Chondrocyte (in vitro differentiated cells): Measurements from ENCODE around the gene CLCN2. TPM values are rescaled to one million over a fixed set of nuclear protein-coding genes. Genes with fewer than 3 reads are reported as not detected.

ENCODE experiments used
- DNase-seq: peaks from one replicate; pipeline ENCODE4 v3.0.0; 2021; ENCODE audit warnings: mixed read lengths, low spot score
- H3K27ac Mint-ChIP-seq: one replicate; pipeline ENCODE4 v1.8.0; 2021; ENCODE audit warnings: mild to moderate bottlenecking, moderate library complexity, mixed read lengths; ENCODE audit not compliant: unreplicated experiment
- H3K27me3 Mint-ChIP-seq: 2 replicates; pipeline ENCODE4 v1.8.0; 2021; ENCODE audit warnings: low read depth, mixed read lengths
- H3K36me3 Mint-ChIP-seq: 2 replicates; pipeline ENCODE4 v1.8.0; 2021; ENCODE audit warnings: low read depth, mixed read lengths
- H3K4me1 Mint-ChIP-seq: 2 replicates; pipeline ENCODE4 v1.8.0; 2021; ENCODE audit warnings: low read depth, mild to moderate bottlenecking, mixed read lengths
- H3K4me3 Mint-ChIP-seq: one replicate; pipeline ENCODE4 v1.8.0; 2021; ENCODE audit warnings: mild to moderate bottlenecking, moderate library complexity, mixed read lengths; ENCODE audit not compliant: unreplicated experiment
- H3K9me3 Mint-ChIP-seq: 2 replicates; pipeline ENCODE4 v1.8.0; 2021; ENCODE audit warnings: low read depth, mixed read lengths
- total RNA-seq: library from RNA; stranded (reverse); gene quantifications from 3 replicates; pipeline ENCODE4 v1.2.1, GENCODE V29; 2021
- TF ChIP-seq, protein P1 (sequence below): fragments of 200-600 bp; sonication (generic); IDR thresholded peaks from 2 replicates; pipeline ENCODE4 v1.5.0; 2021; ENCODE audit warnings: antibody characterized with exemption, mild to moderate bottlenecking, moderate library complexity

The CLCN2 gene
- total RNA-seq, 1 donor from 2014 or later, result 3.1 TPM

DNA sequence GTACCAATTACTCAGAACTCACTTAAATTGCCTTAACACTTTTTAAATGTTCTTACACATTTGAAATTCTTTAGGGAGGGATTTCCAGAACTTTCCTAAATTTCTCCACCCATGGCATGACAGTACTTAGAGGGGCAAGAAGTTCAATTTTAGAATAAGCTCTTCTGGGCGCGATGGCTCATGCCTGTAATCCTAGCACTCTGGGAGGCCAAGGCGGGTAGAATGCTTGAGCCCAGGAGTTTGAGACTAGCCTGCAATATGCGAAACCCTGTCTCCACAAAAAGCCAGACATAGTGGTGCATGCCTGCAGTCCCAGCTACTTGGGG, 13.4 kb downstream of the CLCN2 start:
- no peak for DNase-seq
- Mint-ChIP-seq H3K4me1 (peaks cover 22% of the 10 kb centered on the region), H3K4me3 (no peak overlapping the region), H3K27me3 (no peaks in the 10 kb centered on the region), H3K36me3 (peaks cover 11% of the 10 kb centered on the region), H3K27ac (no peak overlapping the region), H3K9me3 (no peaks in the 10 kb centered on the region)
- TF ChIP-seq, protein P1, sequence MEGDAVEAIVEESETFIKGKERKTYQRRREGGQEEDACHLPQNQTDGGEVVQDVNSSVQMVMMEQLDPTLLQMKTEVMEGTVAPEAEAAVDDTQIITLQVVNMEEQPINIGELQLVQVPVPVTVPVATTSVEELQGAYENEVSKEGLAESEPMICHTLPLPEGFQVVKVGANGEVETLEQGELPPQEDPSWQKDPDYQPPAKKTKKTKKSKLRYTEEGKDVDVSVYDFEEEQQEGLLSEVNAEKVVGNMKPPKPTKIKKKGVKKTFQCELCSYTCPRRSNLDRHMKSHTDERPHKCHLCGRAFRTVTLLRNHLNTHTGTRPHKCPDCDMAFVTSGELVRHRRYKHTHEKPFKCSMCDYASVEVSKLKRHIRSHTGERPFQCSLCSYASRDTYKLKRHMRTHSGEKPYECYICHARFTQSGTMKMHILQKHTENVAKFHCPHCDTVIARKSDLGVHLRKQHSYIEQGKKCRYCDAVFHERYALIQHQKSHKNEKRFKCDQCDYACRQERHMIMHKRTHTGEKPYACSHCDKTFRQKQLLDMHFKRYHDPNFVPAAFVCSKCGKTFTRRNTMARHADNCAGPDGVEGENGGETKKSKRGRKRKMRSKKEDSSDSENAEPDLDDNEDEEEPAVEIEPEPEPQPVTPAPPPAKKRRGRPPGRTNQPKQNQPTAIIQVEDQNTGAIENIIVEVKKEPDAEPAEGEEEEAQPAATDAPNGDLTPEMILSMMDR, result no peak

DNA sequence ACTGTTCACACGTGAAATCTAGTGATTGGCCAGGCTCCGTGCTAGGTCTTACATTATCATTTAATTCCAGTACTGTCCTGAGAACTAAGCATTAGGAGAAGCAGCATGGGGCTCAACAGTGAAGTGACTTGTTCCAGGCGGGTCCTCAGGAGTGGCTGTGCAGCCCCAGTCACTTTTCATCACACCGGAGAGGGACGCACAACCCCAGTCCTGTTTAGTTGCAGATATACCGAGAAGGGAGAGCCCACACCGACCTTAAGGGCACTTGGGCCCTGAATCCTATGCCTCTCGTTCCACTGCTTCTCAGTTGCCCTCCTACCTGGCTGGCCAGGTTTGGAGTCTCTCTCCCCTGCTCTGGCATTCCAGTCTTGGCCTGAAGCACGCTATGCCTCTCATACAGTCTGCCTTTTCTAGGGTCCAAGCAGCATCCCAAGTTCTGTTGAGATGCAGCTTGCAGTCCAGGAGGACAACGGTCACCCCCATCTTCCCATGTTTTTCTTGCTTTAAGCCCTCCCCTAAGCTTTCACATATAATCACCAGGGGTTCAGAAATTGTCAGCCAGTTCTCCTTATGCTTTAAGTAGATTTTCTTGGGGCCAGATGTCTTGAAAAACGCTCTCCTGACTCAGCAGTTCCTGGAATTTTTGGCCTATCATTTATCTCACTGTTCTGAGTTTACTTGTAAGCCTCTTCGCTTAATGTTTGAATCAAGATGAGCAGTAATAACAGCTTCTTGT, 13.9 kb downstream of the CLCN2 start:
- Mint-ChIP-seq H3K4me3 (no peak overlapping the region), H3K36me3 (peaks cover 14% of the 10 kb centered on the region), H3K9me3 (no peaks in the 10 kb centered on the region), H3K27me3 (no peaks in the 10 kb centered on the region), H3K27ac (no peak overlapping the region), H3K4me1 (peaks cover 26% of the 10 kb centered on the region)
- TF ChIP-seq, protein P1, result no peak
- DNase-seq, result no peak

DNA sequence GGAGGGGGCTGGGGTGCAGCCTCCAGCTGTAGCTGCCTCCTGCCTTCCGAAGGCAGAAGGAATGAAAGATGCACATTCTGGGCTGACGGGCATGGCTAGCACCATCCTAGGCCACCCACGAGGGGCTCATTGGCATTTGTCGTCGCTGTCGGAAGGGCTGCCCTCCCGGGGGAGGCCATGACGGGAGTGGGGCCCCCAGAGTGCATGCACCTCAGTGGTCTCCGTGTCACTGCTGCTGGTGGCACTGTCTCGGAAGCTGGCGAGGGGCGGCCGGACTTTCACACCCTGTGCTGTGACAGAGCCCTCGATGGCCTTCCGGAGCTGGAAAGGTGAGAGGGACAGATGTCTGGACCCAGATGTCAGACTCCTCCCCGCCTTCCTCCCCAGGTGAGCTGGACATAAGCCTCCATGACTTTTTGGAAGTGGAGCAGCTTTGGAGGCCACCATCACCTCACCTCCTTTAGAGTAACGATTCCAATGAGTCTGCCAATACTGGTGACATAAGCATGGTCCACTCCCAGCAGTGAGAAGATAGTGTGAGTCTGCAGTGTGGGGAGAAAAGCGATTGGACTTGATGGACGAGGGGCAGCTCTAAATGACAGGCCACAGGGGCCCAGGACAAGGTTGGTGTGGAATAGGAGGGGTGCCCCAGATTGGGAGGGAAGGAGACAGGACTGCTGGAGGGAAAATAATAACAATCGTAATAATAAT, 14.8 kb downstream of the CLCN2 start:
- H3K27ac Mint-ChIP-seq, result no peak overlapping the region
- H3K4me3 Mint-ChIP-seq, result no peak overlapping the region
- no peaks in the 10 kb centered on the region for H3K27me3 Mint-ChIP-seq
- TF ChIP-seq, protein P1, result no peak
- peaks cover 13% of the 10 kb centered on the region for H3K36me3 Mint-ChIP-seq
- H3K4me1 Mint-ChIP-seq, result peaks cover 26% of the 10 kb centered on the region
- H3K9me3 Mint-ChIP-seq, result no peaks in the 10 kb centered on the region
- DNase-seq, result no peak

DNA sequence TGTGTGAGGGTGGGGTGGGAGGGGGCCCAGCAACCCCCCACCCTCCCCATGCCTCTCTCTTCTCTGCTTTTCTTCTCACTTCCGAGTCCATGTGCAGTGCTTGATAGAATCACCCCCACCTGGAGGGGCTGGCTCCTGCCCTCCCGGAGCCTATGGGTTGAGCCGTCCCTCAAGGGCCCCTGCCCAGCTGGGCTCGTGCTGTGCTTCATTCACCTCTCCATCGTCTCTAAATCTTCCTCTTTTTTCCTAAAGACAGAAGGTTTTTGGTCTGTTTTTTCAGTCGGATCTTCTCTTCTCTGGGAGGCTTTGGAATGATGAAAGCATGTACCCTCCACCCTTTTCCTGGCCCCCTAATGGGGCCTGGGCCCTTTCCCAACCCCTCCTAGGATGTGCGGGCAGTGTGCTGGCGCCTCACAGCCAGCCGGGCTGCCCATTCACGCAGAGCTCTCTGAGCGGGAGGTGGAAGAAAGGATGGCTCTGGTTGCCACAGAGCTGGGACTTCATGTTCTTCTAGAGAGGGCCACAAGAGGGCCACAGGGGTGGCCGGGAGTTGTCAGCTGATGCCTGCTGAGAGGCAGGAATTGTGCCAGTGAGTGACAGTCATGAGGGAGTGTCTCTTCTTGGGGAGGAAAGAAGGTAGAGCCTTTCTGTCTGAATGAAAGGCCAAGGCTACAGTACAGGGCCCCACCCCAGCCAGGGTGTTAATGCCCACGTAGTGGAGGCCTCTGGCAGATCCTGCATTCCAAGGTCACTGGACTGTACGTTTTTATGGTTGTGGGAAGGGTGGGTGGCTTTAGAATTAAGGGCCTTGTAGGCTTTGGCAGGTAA, 15.9 kb downstream of the CLCN2 start:
- Mint-ChIP-seq H3K27ac (peak overlapping the region; percentile 77), H3K9me3 (no peaks in the 10 kb centered on the region)
- no peak for DNase-seq

More for the DNA sequence above, 15.9 kb downstream of the CLCN2 start:
- Mint-ChIP-seq H3K27me3 (no peaks in the 10 kb centered on the region), H3K4me1 (peaks cover 29% of the 10 kb centered on the region), H3K4me3 (no peak overlapping the region), H3K36me3 (peaks cover 13% of the 10 kb centered on the region)
- TF ChIP-seq, protein P1, result peak; percentile 76
